Right lobe of liver (tissue), 4 donors: ENCODE measurements around the gene METTL27.

Source experiments
- POLR2A ChIP-seq: fragments of 450-650 bp; IDR thresholded peaks from one replicate; pipeline ENCODE4 v1.6.1; 2017; ENCODE audit warnings: antibody characterized with exemption, mild to moderate bottlenecking
- TF ChIP-seq, protein P1 (sequence below), 4 donors: fragments of 200-600 bp in 3 of 4; fragments of 450-650 bp in 1 of 4; IDR thresholded peaks; one replicate each; pipeline versions ENCODE4 v1.5.1 to v1.8.0; 2016 to 2022; ENCODE audit warnings: antibody characterized with exemption in 4 of 4, mild to moderate bottlenecking in 2 of 4
- donor health status: DM: no; HTN: no; CAD: no.
- donor health status: DM: no; HTN: no; CAD: no.
- donor health status: DM: no; HTN: yes; CAD: no.

DNA sequence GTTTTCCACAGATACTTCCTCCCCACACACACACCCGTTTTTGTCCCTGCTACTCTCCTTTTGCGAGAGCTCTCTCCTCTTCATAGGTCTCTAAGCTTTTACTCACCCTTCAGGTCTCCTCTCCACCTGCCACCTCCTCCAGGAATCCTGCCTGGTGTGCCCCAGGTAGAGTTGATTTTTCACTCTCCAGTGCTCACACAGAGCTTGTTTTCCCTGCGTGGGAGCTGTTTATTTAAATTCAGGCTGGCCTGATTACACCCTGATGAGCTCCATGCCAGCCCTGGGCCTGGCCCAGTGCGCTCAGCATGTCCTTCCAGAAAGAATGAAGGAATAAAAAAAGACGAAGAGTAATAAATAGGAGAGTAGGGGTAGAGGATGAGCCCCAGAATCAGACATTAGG is 19.1 kb downstream of the METTL27 start:
- no peak for TF ChIP-seq POLR2A
- TF ChIP-seq, protein P1, sequence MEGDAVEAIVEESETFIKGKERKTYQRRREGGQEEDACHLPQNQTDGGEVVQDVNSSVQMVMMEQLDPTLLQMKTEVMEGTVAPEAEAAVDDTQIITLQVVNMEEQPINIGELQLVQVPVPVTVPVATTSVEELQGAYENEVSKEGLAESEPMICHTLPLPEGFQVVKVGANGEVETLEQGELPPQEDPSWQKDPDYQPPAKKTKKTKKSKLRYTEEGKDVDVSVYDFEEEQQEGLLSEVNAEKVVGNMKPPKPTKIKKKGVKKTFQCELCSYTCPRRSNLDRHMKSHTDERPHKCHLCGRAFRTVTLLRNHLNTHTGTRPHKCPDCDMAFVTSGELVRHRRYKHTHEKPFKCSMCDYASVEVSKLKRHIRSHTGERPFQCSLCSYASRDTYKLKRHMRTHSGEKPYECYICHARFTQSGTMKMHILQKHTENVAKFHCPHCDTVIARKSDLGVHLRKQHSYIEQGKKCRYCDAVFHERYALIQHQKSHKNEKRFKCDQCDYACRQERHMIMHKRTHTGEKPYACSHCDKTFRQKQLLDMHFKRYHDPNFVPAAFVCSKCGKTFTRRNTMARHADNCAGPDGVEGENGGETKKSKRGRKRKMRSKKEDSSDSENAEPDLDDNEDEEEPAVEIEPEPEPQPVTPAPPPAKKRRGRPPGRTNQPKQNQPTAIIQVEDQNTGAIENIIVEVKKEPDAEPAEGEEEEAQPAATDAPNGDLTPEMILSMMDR (IDR thresholded peaks at IDR 0.05) = no peak
